Right ventricle myocardium superior (tissue), 1 donor: ENCODE measurements around the gene SLC30A4. TPM values are rescaled to one million over a fixed set of nuclear protein-coding genes. Genes with fewer than 3 reads are reported as not detected.
A peak's percentile ranks its signal among the peaks of the same experiment; 100 is the strongest.
"Not testable (repeated sequence)": the region's sequence is repeated elsewhere in the genome, so short reads cannot be mapped to it uniquely, and the experiment has no call there.

Source experiments
- ATAC-seq: fragments of 200-7000 bp; cut with Tn5 transposase; one replicate; pipeline ENCODE4 v1.9.1; 2020; ENCODE audit warnings: mild to moderate bottlenecking; ENCODE audit not compliant: poor library complexity
- DNase-seq: peaks from one replicate; pipeline ENCODE4 v3.0.0-alpha.2; 2020
- intact Hi-C: fragments of 100-400 bp; cut with DNase I; formaldehyde crosslinking; loops from one replicate; pipeline ENCODE4 v1.11.2; 2022
- long read RNA-seq: library from polyadenylated mRNA; unstranded; transcript quantifications from one replicate; pipeline ENCODE4 v2.0.0, GENCODE V29; 2021
- total RNA-seq: library from RNA; stranded (reverse); fragmentation: NEBNext Ultra II Directional; extraction: Animal tissue kit (Norgen Biotek cat#: 25700); gene quantifications from one replicate; pipeline ENCODE4 v1.2.1, GENCODE V29; 2021
- donor health status: DM: no; HTN: yes; CAD: no; lungs with severe emphysema.

Gene SLC30A4
- total RNA-seq: 3.3 TPM
- long read RNA-seq, full-length matches to known transcripts: 1 of 5 reads
- long read RNA-seq, partial matches to known transcripts: 3 of 5 reads
- long read RNA-seq, other reads (novel, unspliced or antisense): 1 of 5 reads

GRCh38 chr15:45522328-45523165 is at the start of gene SLC30A4:
Gene SLC30A4, minus strand, starts transcription at chr15:45522755. Its CDS starts 401 bp downstream, at chr15:45522354.
- intact Hi-C loops: loop anchor here (10.0 kb wide), 2 partner anchors 62 to 92 kb away; partner anchors contain the start of gene BLOC1S6
- peak; percentile 99 for ATAC-seq
- peak; percentile 83 for DNase-seq

- ATAC-seq: no peak
- intact Hi-C loops: no loop called here
- DNase-seq: no peak
Measured at GRCh38 chr15:45555934-45556608, 33.5 kb upstream of the SLC30A4 start.

- ATAC-seq: no peak
- intact Hi-C loops: no loop called here
Measured at GRCh38 chr15:45551676-45552075, 29.1 kb upstream of the SLC30A4 start.

GRCh38 chr15:45550436-45550835 is 27.9 kb upstream of the SLC30A4 start:
- ATAC-seq (no peak), DNase-seq (no peak)
- intact Hi-C loops: no loop called here

More at GRCh38 chr15:45551676-45552075, 29.1 kb upstream of the SLC30A4 start:
- no peak for DNase-seq

GRCh38 chr15:45549541-45550220 is 27.1 kb upstream of the SLC30A4 start:
- intact Hi-C loops: no loop called here
- ATAC-seq: no peak
- DNase-seq: no peak

- intact Hi-C loops: no loop called here
- DNase-seq (no peak), ATAC-seq (no peak)
Measured at GRCh38 chr15:45548753-45549520, 26.4 kb upstream of the SLC30A4 start.

- DNase-seq: no peak
- ATAC-seq: no peak
- intact Hi-C loops: no loop called here
Measured at GRCh38 chr15:45546789-45547188, 24.2 kb upstream of the SLC30A4 start.

- intact Hi-C loops: no loop called here
- DNase-seq (no peak), ATAC-seq (no peak)
Measured at GRCh38 chr15:45544266-45545023, 21.9 kb upstream of the SLC30A4 start.

GRCh38 chr15:45543051-45543450 is 20.5 kb upstream of the SLC30A4 start:
- ATAC-seq: no peak
- DNase-seq: no peak
- intact Hi-C loops: no loop called here

- ATAC-seq: no peak
- intact Hi-C loops: no loop called here
- no peak for DNase-seq
Measured at GRCh38 chr15:45540531-45540930, 18.0 kb upstream of the SLC30A4 start.

GRCh38 chr15:45539680-45540079 is 17.1 kb upstream of the SLC30A4 start:
- no peak for DNase-seq
- ATAC-seq: no peak
- intact Hi-C loops: no loop called here

- no peak for DNase-seq
- intact Hi-C loops: no loop called here
- ATAC-seq: no peak
Measured at GRCh38 chr15:45536934-45537333, 14.4 kb upstream of the SLC30A4 start.

GRCh38 chr15:45535486-45536042 is 13.0 kb upstream of the SLC30A4 start:
- ATAC-seq (no peak), DNase-seq (no peak)
- intact Hi-C loops: no loop called here

GRCh38 chr15:45534821-45535220 is 12.3 kb upstream of the SLC30A4 start:
- ATAC-seq (no peak), DNase-seq (no peak)
- intact Hi-C loops: no loop called here

GRCh38 chr15:45532892-45533291 is 10.3 kb upstream of the SLC30A4 start:
- ATAC-seq, intact Hi-C loops, DNase-seq: not testable (repeated sequence)

- DNase-seq (peak; percentile 43), ATAC-seq (peak; percentile 80)
- intact Hi-C loops: loop anchor here (10.0 kb wide), 2 partner anchors 55 to 85 kb away; partner anchors contain the start of gene BLOC1S6
Measured at GRCh38 chr15:45529613-45530012, 7.1 kb upstream of the SLC30A4 start.

- DNase-seq: no peak
- ATAC-seq: no peak
- intact Hi-C loops: loop anchor here (10.0 kb wide), 2 partner anchors 58 to 88 kb away; partner anchors contain the start of gene BLOC1S6
Measured at GRCh38 chr15:45527086-45527485, 4.5 kb upstream of the SLC30A4 start.
